ENCODE measurements around the gene PRLH.
"Not testable (repeated sequence)": the region's sequence is repeated elsewhere in the genome, so short reads cannot be mapped to it uniquely, and the experiment has no call there.

The PRLH gene

GRCh38 chr2:237594514-237594871 lies 28.1 kb downstream of the PRLH start:
- H3K4me3 Mint-ChIP-seq, result no peak overlapping the region
- H3K36me3 Mint-ChIP-seq (ENCODE audit: low read depth), result no peaks in the 10 kb centered on the region
- H3K4me1 Mint-ChIP-seq, result peaks cover 34% of the 10 kb centered on the region
- no peaks in the 10 kb centered on the region for H3K9me3 Mint-ChIP-seq
- H3K27me3 Mint-ChIP-seq (ENCODE audit: low read depth), result peaks cover 7% of the 10 kb centered on the region
- H3K27ac Mint-ChIP-seq, result peak overlapping the region in 2 of 3 experiments; percentile 16 to 38
- TF ChIP-seq, protein P1, sequence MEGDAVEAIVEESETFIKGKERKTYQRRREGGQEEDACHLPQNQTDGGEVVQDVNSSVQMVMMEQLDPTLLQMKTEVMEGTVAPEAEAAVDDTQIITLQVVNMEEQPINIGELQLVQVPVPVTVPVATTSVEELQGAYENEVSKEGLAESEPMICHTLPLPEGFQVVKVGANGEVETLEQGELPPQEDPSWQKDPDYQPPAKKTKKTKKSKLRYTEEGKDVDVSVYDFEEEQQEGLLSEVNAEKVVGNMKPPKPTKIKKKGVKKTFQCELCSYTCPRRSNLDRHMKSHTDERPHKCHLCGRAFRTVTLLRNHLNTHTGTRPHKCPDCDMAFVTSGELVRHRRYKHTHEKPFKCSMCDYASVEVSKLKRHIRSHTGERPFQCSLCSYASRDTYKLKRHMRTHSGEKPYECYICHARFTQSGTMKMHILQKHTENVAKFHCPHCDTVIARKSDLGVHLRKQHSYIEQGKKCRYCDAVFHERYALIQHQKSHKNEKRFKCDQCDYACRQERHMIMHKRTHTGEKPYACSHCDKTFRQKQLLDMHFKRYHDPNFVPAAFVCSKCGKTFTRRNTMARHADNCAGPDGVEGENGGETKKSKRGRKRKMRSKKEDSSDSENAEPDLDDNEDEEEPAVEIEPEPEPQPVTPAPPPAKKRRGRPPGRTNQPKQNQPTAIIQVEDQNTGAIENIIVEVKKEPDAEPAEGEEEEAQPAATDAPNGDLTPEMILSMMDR (IDR thresholded peaks at IDR 0.05; ENCODE audit: unreplicated experiment in 3 of 3), result no peak

GRCh38 chr2:237595829-237596519 lies 29.6 kb downstream of the PRLH start:
- H3K4me3 Mint-ChIP-seq; H3K27me3 Mint-ChIP-seq (ENCODE audit: low read depth); H3K36me3 Mint-ChIP-seq (ENCODE audit: low read depth); H3K9me3 Mint-ChIP-seq; H3K27ac Mint-ChIP-seq: not testable (repeated sequence)
- peaks cover 30% of the 10 kb centered on the region for H3K4me1 Mint-ChIP-seq

- Mint-ChIP-seq H3K36me3 (ENCODE audit: low read depth) (no peaks in the 10 kb centered on the region), H3K27me3 (ENCODE audit: low read depth) (peaks cover 16% of the 10 kb centered on the region), H3K4me3 (no peak overlapping the region), H3K27ac (no peak overlapping the region), H3K9me3 (no peaks in the 10 kb centered on the region), H3K4me1 (peaks cover 26% of the 10 kb centered on the region)
- TF ChIP-seq, protein P1 (IDR thresholded peaks at IDR 0.05; ENCODE audit: unreplicated experiment in 3 of 3), result no peak
Measured at GRCh38 chr2:237596520-237597195, 30.3 kb downstream of the PRLH start.

GRCh38 chr2:237597196-237598145 lies 31.1 kb downstream of the PRLH start:
- H3K4me1 Mint-ChIP-seq, result peaks cover 30% of the 10 kb centered on the region
- no peaks in the 10 kb centered on the region for H3K36me3 Mint-ChIP-seq (ENCODE audit: low read depth)
- peak overlapping the region in 1 of 3 experiments; percentile 40 for H3K27ac Mint-ChIP-seq
- TF ChIP-seq, protein P1 (IDR thresholded peaks at IDR 0.05; ENCODE audit: unreplicated experiment in 3 of 3), result no peak
- no peaks in the 10 kb centered on the region for H3K9me3 Mint-ChIP-seq
- H3K27me3 Mint-ChIP-seq (ENCODE audit: low read depth), result peaks cover 18% of the 10 kb centered on the region
- H3K4me3 Mint-ChIP-seq, result no peak overlapping the region

GRCh38 chr2:237598468-237599208 lies 32.3 kb downstream of the PRLH start:
- Mint-ChIP-seq H3K4me1 (peaks cover 41% of the 10 kb centered on the region), H3K4me3 (no peak overlapping the region), H3K27me3 (ENCODE audit: low read depth) (peaks cover 23% of the 10 kb centered on the region), H3K9me3 (no peaks in the 10 kb centered on the region), H3K36me3 (ENCODE audit: low read depth) (no peaks in the 10 kb centered on the region), H3K27ac (no peak overlapping the region)
- TF ChIP-seq, protein P1 (IDR thresholded peaks at IDR 0.05; ENCODE audit: unreplicated experiment in 3 of 3), result no peak

Measured in nephron (organoid).